HEK293 (cell line): ENCODE results near the gene TIRAP.
A peak's percentile ranks its signal among the peaks of the same experiment; 100 is the strongest.

ENCODE experiments used
- HOXC10 ChIP-seq: sonication (generic); formaldehyde crosslinking; IDR thresholded peaks from 2 replicates; pipeline ENCODE4 v1.8.1; 2023; ENCODE audit warnings: mild to moderate bottlenecking, missing genetic modification reagents
- KLF10 ChIP-seq: fragments of 450-650 bp; IDR thresholded peaks from 2 replicates; pipeline ENCODE4 v1.5.1; 2018; ENCODE audit warnings: missing biosample characterization, mild to moderate bottlenecking, missing genetic modification characterization
- OSR2 ChIP-seq: fragments of 450-650 bp; formaldehyde crosslinking; IDR thresholded peaks from 2 replicates; pipeline ENCODE4 v1.5.1; 2016; ENCODE audit warnings: missing biosample characterization, missing genetic modification characterization
- PRDM10 ChIP-seq: fragments of 450-650 bp; formaldehyde crosslinking; IDR thresholded peaks from 2 replicates; pipeline ENCODE4 v1.5.1; 2016; ENCODE audit warnings: missing biosample characterization, missing genetic modification characterization
- SP3 ChIP-seq: fragments of 450-650 bp; formaldehyde crosslinking; IDR thresholded peaks from 2 replicates; pipeline ENCODE4 v1.5.1; 2016; ENCODE audit warnings: missing biosample characterization, missing genetic modification characterization
- SP7 ChIP-seq: fragments of 450-650 bp; formaldehyde crosslinking; IDR thresholded peaks from 2 replicates; pipeline ENCODE4 v1.5.1; 2016; ENCODE audit warnings: missing biosample characterization, missing genetic modification characterization
- ZBTB10 ChIP-seq: fragments of 450-650 bp; formaldehyde crosslinking; IDR thresholded peaks from 2 replicates; pipeline ENCODE4 v1.5.1; 2016; ENCODE audit warnings: missing biosample characterization, missing genetic modification characterization
- ZBTB7A ChIP-seq: fragments of 450-650 bp; formaldehyde crosslinking; IDR thresholded peaks from 2 replicates; pipeline ENCODE4 v1.5.1; 2016; ENCODE audit warnings: low read depth, missing biosample characterization, missing genetic modification characterization
- ZFP69B ChIP-seq: fragments of 450-650 bp; formaldehyde crosslinking; IDR thresholded peaks from 2 replicates; pipeline ENCODE4 v1.5.1; 2016; ENCODE audit warnings: missing biosample characterization, missing genetic modification characterization
- ZIC2 ChIP-seq: fragments of 450-650 bp; formaldehyde crosslinking; IDR thresholded peaks from 2 replicates; pipeline ENCODE4 v1.5.1; 2016; ENCODE audit warnings: missing biosample characterization, missing genetic modification characterization
- ZNF114 ChIP-seq: fragments of 450-650 bp; formaldehyde crosslinking; IDR thresholded peaks from 2 replicates; pipeline ENCODE4 v1.5.0; 2017; ENCODE audit warnings: missing biosample characterization, missing genetic modification characterization
- ZNF140 ChIP-seq: fragments of 450-650 bp; formaldehyde crosslinking; IDR thresholded peaks from 2 replicates; pipeline ENCODE4 v1.5.1; 2016; ENCODE audit warnings: missing biosample characterization, missing genetic modification characterization
- ZNF18 ChIP-seq: fragments of 450-650 bp; formaldehyde crosslinking; IDR thresholded peaks from 2 replicates; pipeline ENCODE4 v1.5.1; 2016; ENCODE audit warnings: missing biosample characterization, missing genetic modification characterization
- ZNF202 ChIP-seq: fragments of 450-650 bp; formaldehyde crosslinking; IDR thresholded peaks from 2 replicates; pipeline ENCODE4 v1.5.1; 2016; ENCODE audit warnings: missing biosample characterization, missing genetic modification characterization, borderline replicate concordance
- ZNF214 ChIP-seq: fragments of 450-650 bp; formaldehyde crosslinking; IDR thresholded peaks from 2 replicates; pipeline ENCODE4 v1.5.1; 2017; ENCODE audit warnings: missing biosample characterization, mild to moderate bottlenecking, missing genetic modification characterization, borderline replicate concordance
- ZNF248 ChIP-seq: fragments of 450-650 bp; formaldehyde crosslinking; IDR thresholded peaks from 2 replicates; pipeline ENCODE4 v1.5.1; 2017; ENCODE audit warnings: missing biosample characterization, missing genetic modification characterization
- ZNF274 ChIP-seq, 2 experiments: fragments of 200-500 bp in 1 of 2; fragments of 450-650 bp in 1 of 2; sonication (Bioruptor generic) in 1 of 2; formaldehyde crosslinking in 1 of 2; IDR thresholded peaks; 2 replicates each; pipeline versions ENCODE4 v1.5.1 to v1.6.1; 2014 to 2016; ENCODE audit warnings: borderline replicate concordance in 1 of 2, inconsistent platforms in 1 of 2, low read length in 1 of 2, missing biosample characterization in 1 of 2, missing genetic modification characterization in 1 of 2
- ZNF335 ChIP-seq: fragments of 450-650 bp; formaldehyde crosslinking; conservative IDR thresholded peaks from 2 replicates; pipeline ENCODE4 v1.5.1; 2016; ENCODE audit warnings: missing biosample characterization, missing genetic modification characterization
- ZNF341 ChIP-seq: fragments of 450-650 bp; formaldehyde crosslinking; IDR thresholded peaks from 2 replicates; pipeline ENCODE4; 2016; ENCODE audit warnings: low read depth, missing biosample characterization, missing genetic modification characterization
- ZNF350 ChIP-seq: fragments of 450-650 bp; formaldehyde crosslinking; IDR thresholded peaks from 2 replicates; pipeline ENCODE4 v1.5.0; 2017; ENCODE audit warnings: missing biosample characterization, mild to moderate bottlenecking, missing genetic modification characterization
- ZNF391 ChIP-seq: fragments of 450-650 bp; formaldehyde crosslinking; IDR thresholded peaks from 2 replicates; pipeline ENCODE4 v1.5.1; 2016; ENCODE audit warnings: low read depth, missing biosample characterization, missing genetic modification characterization, borderline replicate concordance
- ZNF549 ChIP-seq: fragments of 450-650 bp; IDR thresholded peaks from 2 replicates; pipeline ENCODE4 v1.5.1; 2018; ENCODE audit warnings: missing biosample characterization, missing genetic modification characterization, mild to moderate bottlenecking, inconsistent platforms, moderate library complexity
- ZNF561 ChIP-seq: fragments of 450-650 bp; IDR thresholded peaks from 2 replicates; pipeline ENCODE4 v1.5.1; 2018; ENCODE audit warnings: missing biosample characterization, missing genetic modification characterization, borderline replicate concordance
- ZNF596 ChIP-seq: fragments of 450-650 bp; IDR thresholded peaks from 2 replicates; pipeline ENCODE4 v1.5.0; 2018; ENCODE audit warnings: missing biosample characterization, mild to moderate bottlenecking, missing genetic modification characterization, moderate library complexity
- ZNF623 ChIP-seq: fragments of 450-650 bp; formaldehyde crosslinking; IDR thresholded peaks from 2 replicates; pipeline ENCODE4 v1.5.1; 2016; ENCODE audit warnings: missing biosample characterization, missing genetic modification characterization
- ZNF658 ChIP-seq: fragments of 450-650 bp; formaldehyde crosslinking; IDR thresholded peaks from 2 replicates; pipeline ENCODE4; 2016; ENCODE audit warnings: missing biosample characterization, missing genetic modification characterization
- ZSCAN30 ChIP-seq: fragments of 450-650 bp; IDR thresholded peaks from 2 replicates; pipeline ENCODE4 v1.5.1; 2018; ENCODE audit warnings: missing biosample characterization, mild to moderate bottlenecking, missing genetic modification characterization, moderate library complexity
- TF ChIP-seq, protein P1 (sequence below): fragments of 450-650 bp; formaldehyde crosslinking; IDR thresholded peaks from 2 replicates; pipeline ENCODE4 v1.5.1; 2016; ENCODE audit warnings: missing biosample characterization, missing genetic modification characterization
- TF ChIP-seq, protein P2 (sequence below): fragments of 450-650 bp; formaldehyde crosslinking; IDR thresholded peaks from 2 replicates; pipeline ENCODE4 v1.5.1; 2016; ENCODE audit warnings: missing biosample characterization, missing genetic modification characterization

TIRAP gene

GRCh38 chr11:126268708-126269579 is 13.9 kb upstream of the TIRAP start, which contains the start of the genes FOXRED1 and SRPRA (continued):
- TF ChIP-seq ZNF202 (tag by site-specific recombination), result no peak
- TF ChIP-seq PRDM10, result no peak
- TF ChIP-seq ZSCAN30 (tag by site-specific recombination), result peak; percentile 25; the same call in 1 of the 2 replicates
- peak; percentile 71 for TF ChIP-seq ZNF335
- TF ChIP-seq ZNF350 (tag by site-specific recombination), result no peak
- no peak for TF ChIP-seq OSR2 (tag by site-specific recombination)
- TF ChIP-seq ZBTB10 (tag by site-specific recombination), result peak; percentile 100
- no peak for TF ChIP-seq ZNF274 (IDR thresholded peaks at IDR 0.05; ENCODE audit: low read length)
- TF ChIP-seq ZNF274 (tag by site-specific recombination; IDR thresholded peaks at IDR 0.05; ENCODE audit: borderline replicate concordance), result no peak
- TF ChIP-seq, protein P1, sequence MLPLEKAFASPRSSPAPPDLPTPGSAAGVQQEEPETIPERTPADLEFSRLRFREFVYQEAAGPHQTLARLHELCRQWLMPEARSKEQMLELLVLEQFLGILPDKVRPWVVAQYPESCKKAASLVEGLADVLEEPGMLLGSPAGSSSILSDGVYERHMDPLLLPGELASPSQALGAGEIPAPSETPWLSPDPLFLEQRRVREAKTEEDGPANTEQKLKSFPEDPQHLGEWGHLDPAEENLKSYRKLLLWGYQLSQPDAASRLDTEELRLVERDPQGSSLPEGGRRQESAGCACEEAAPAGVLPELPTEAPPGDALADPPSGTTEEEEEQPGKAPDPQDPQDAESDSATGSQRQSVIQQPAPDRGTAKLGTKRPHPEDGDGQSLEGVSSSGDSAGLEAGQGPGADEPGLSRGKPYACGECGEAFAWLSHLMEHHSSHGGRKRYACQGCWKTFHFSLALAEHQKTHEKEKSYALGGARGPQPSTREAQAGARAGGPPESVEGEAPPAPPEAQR (tag by site-specific recombination), result no peak
- TF ChIP-seq ZNF114, result no peak
- no peak for TF ChIP-seq ZNF140 (tag by site-specific recombination)
- TF ChIP-seq SP7 (tag by site-specific recombination), result peak; percentile 49; the same call in 1 of the 2 replicates
- TF ChIP-seq SP3 (tag by site-specific recombination), result peak; percentile 87
- no peak for TF ChIP-seq ZNF561
- no peak for TF ChIP-seq ZNF549
- peak; percentile 95 for TF ChIP-seq KLF10 (tag by site-specific recombination)
- TF ChIP-seq ZNF391 (tag by site-specific recombination), result peak; percentile 52; the same call in 1 of the 2 replicates
- TF ChIP-seq ZNF658 (tag by site-specific recombination), result no peak
- no peak for TF ChIP-seq ZNF214
- no peak for TF ChIP-seq ZFP69B
- no peak for TF ChIP-seq ZNF596 (tag by site-specific recombination)
- TF ChIP-seq ZNF18, result no peak
- peak; percentile 60 for TF ChIP-seq ZIC2 (tag by site-specific recombination)
- TF ChIP-seq ZNF341 (tag by site-specific recombination), result peak; percentile 53
- TF ChIP-seq ZNF623 (tag by site-specific recombination), result no peak
- 0 out of 2 replicates have a peak, but pooled peaks have one; percentile 31 for TF ChIP-seq ZBTB7A (tag by site-specific recombination)
- TF ChIP-seq HOXC10 (CRISPR knock-in tag), result no peak
- TF ChIP-seq, protein P2, sequence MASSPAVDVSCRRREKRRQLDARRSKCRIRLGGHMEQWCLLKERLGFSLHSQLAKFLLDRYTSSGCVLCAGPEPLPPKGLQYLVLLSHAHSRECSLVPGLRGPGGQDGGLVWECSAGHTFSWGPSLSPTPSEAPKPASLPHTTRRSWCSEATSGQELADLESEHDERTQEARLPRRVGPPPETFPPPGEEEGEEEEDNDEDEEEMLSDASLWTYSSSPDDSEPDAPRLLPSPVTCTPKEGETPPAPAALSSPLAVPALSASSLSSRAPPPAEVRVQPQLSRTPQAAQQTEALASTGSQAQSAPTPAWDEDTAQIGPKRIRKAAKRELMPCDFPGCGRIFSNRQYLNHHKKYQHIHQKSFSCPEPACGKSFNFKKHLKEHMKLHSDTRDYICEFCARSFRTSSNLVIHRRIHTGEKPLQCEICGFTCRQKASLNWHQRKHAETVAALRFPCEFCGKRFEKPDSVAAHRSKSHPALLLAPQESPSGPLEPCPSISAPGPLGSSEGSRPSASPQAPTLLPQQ (tag by site-specific recombination), result no peak
- no peak for TF ChIP-seq ZNF248 (tag by site-specific recombination)
